GM13976 (cell line): ENCODE data around the gene LRCH1.

Experiments used
- DNase-seq: peaks from one replicate; pipeline ENCODE4 v3.0.0; 2012; ENCODE audit warnings: low spot score
- CTCF ChIP-seq: IDR thresholded peaks from 2 replicates; pipeline ENCODE4 v1.5.1; 2012; ENCODE audit warnings: borderline replicate concordance, mild to moderate bottlenecking; ENCODE audit not compliant: insufficient read depth; ENCODE audit errors: extremely low read depth, missing control alignments, control extremely low read depth
- in situ Hi-C: fragments of 300-500 bp; cut with MboI; formaldehyde crosslinking; loops from one replicate; pipeline ENCODE4 v1.12.0; 2022; ENCODE audit warnings: low sequenced_read_pairs, mixed read lengths, inconsistent platforms; ENCODE audit not compliant: unreplicated experiment

The LRCH1 gene

DNA sequence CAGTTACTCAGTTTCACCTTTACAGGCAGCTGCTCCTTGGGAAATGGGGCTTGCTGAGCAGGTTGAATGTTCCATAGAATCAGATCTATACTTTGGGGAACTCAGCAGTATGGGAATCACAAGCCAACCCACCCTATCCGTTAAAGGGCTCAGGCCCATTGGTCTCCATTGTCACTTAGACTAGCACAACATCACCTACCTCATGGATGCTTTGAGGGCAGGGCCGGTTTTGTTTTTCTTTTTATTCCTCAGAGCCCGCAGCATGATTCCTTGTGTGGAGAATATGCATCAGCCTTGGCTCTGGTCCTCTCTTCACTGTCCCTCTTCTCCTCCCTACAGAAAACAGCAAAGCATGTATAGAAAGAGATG, 48.0 kb downstream of the LRCH1 start:
- in situ Hi-C loops: no loop called here
- DNase-seq: no peak
- TF ChIP-seq CTCF: no peak

DNA sequence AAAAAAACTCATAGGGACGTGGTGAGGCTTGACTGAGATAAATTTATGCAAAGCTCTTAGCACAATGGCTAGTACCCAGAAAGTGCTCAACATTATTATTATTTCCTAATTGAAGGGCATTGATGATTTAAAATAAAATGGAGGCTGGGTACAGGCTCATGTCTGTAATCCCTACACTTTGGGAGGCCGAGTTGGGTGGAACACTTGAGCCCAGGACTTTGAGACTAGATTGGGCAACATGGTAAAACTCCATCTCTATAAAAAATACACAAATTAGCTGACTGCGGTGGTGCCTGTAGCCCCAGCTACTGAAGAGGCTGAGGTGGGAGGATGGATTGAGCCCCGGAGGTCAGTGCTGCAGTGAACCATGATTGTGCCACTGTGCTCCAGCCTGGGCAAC, 49.6 kb downstream of the LRCH1 start:
- in situ Hi-C loops: no loop called here
- DNase-seq: no peak
- TF ChIP-seq CTCF: no peak

DNA sequence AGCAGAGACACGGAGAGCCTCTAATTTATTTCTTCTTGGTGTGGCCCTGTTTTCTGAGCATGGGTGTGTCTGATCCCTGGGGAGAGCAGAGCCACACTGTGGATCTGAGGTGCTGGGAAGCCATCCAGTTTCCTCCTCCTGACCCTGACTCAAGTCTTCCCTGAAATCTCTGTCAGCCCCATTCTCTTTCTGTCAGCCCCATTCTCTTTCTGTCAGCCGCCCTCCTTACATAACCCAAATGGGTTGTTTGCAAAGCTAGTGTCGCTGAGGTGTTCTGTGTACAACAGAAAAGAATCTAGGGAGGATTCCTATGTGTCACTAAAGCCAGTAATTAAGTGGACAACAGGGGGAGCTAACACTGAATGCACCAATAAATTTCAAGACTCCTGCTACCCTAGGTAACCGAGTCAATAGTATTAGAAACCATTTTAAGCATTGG, 50.2 kb downstream of the LRCH1 start:
- DNase-seq: no peak
- in situ Hi-C loops: no loop called here
- TF ChIP-seq CTCF: peak; percentile 29

GRCh38 chr13:46604226-46604990, 51.4 kb downstream of the LRCH1 start:
- DNase-seq: no peak
- TF ChIP-seq CTCF: no peak
- in situ Hi-C loops: no loop called here

DNA sequence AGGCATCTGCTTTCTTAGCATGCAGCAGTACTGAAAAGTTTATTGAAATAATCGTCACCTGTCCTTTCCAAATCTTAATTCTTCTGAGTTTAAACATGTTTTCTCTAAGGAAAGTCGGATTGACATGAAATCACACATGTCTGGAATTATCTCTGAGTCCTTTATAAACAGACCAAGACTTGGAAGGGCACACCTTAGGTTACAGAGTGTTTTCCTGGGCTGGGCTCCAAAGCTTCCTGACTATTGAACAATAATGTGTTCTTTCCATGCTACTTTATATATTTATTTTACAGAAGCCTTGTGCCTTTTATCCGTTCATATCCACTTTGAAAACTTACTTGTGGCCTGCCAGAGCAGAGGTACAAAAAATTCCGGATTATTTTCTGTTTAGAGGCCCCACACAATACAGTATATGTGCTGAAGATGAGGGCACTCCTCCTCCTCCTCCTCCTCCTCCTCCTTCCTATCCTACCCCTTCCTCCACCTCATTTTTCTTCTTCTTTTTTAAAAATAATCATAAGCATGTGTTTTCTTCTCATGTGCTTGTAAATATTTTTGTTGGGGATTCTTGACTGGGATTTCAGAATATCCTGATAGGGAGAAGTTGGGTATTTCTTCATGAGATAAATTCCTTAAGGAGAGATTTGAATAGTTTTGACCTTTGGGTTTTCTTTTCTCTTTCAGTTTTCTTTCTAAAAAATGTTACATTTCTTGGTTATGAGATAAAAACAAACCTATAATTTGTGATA, 52.3 kb downstream of the LRCH1 start:
- in situ Hi-C loops: no loop called here
- no peak for DNase-seq
- no peak for TF ChIP-seq CTCF

DNA sequence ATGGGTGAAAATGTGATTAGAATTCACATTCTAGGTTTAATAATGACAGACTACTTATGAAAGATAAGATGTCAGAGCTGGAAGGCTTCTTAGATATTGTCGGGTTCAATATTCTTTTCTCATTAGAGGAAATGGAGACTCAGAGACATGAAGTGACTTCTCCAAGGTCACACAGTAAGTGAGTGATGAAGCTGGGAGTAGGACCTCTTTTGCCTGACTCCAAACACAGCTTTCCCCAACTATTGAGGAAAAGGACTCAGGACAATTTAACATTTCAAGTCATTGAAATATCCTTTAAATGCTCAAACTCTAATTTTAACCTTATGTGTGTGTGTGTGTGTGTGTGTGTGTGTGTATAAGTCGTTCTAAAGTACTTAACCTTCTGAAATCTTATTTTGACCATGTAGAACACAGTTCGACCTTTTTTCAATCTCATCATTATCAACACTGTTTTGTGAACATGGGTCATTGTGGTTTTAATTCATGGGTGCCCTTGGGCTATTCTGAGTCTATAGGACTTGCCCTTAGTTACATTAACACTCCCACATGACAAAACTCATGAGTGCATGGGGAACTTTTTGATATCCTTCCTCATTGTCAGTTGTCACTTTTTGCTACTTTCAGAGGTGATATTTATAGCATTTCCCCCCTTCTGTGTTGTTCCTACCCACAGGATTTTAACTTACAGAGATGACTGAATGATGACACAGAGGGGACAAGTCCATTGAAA, 53.0 kb downstream of the LRCH1 start:
- peak; percentile 43 for DNase-seq
- in situ Hi-C loops: no loop called here
- no peak for TF ChIP-seq CTCF
